ENCODE measurements around the gene OR1S2.

DNA sequence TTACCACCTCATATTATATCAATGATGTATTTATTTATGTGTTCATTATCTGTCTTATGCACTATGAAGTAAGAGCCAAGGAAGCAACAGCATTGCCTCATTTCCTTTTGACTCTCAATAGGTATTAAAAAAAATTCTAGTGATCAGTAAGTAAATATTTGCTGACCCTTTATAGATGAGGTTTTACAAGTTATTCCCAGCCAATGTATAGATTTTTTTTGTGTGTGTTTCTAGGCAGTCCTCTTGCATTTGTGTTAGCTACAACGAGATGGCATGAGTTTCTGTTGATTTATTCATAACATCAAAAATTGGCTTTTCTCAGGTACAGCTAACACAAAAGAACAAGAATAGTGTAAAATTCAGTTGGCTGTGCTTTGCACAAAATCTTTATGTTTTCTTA lies 4.7 kb downstream of the OR1S2 start:
- TF ChIP-seq, protein P1, sequence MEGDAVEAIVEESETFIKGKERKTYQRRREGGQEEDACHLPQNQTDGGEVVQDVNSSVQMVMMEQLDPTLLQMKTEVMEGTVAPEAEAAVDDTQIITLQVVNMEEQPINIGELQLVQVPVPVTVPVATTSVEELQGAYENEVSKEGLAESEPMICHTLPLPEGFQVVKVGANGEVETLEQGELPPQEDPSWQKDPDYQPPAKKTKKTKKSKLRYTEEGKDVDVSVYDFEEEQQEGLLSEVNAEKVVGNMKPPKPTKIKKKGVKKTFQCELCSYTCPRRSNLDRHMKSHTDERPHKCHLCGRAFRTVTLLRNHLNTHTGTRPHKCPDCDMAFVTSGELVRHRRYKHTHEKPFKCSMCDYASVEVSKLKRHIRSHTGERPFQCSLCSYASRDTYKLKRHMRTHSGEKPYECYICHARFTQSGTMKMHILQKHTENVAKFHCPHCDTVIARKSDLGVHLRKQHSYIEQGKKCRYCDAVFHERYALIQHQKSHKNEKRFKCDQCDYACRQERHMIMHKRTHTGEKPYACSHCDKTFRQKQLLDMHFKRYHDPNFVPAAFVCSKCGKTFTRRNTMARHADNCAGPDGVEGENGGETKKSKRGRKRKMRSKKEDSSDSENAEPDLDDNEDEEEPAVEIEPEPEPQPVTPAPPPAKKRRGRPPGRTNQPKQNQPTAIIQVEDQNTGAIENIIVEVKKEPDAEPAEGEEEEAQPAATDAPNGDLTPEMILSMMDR (conservative IDR thresholded peaks at IDR 0.05; ENCODE audit: low read depth, low read length), result no peak
- no peak for TF ChIP-seq EZH2 (IDR thresholded peaks at IDR 0.05; ENCODE audit: borderline replicate concordance, low read depth, low read length, poor library complexity, severe bottlenecking)
